Osteoblast (primary cell): ENCODE data around the gene FAM168B. TPM values are rescaled to one million over a fixed set of nuclear protein-coding genes. Genes with fewer than 3 reads are reported as not detected.

Source experiments
- DNase-seq: peaks from one replicate; pipeline ENCODE4 v3.0.0; 2011; ENCODE audit warnings: low spot score, mixed read lengths; ENCODE audit not compliant: insufficient read length; ENCODE audit errors: missing footprints
- H2AFZ ChIP-seq: 2 replicates; pipeline ENCODE4 v1.6.0; 2011; ENCODE audit warnings: mild to moderate bottlenecking, low read length
- H3K27ac ChIP-seq: 2 replicates; pipeline ENCODE4 v1.5.1; 2011; ENCODE audit warnings: mild to moderate bottlenecking, low read depth, low read length, moderate library complexity
- H3K27me3 ChIP-seq: 2 replicates; pipeline ENCODE4 v1.6.0; 2012; ENCODE audit warnings: mild to moderate bottlenecking, control low read depth, inconsistent platforms, low read length, moderate library complexity; ENCODE audit not compliant: insufficient read depth
- H3K36me3 ChIP-seq: 2 replicates; pipeline ENCODE4 v1.5.1; 2011; ENCODE audit warnings: mild to moderate bottlenecking, low read length, control low read depth, moderate library complexity; ENCODE audit not compliant: insufficient read depth
- H3K4me1 ChIP-seq: 2 replicates; pipeline ENCODE4 v1.5.1; 2011; ENCODE audit warnings: mild to moderate bottlenecking, low read length, control low read depth, moderate library complexity; ENCODE audit not compliant: insufficient read depth
- H3K4me2 ChIP-seq: 2 replicates; pipeline ENCODE4 v1.6.0; 2011; ENCODE audit warnings: mild to moderate bottlenecking, low read length; ENCODE audit not compliant: insufficient read depth
- H3K4me3 ChIP-seq: fragments of 200-600 bp; sonication (generic); 3 replicates; pipeline ENCODE4 v1.5.1; 2012; ENCODE audit warnings: mild to moderate bottlenecking, low read length, inconsistent platforms; ENCODE audit not compliant: insufficient read depth
- H3K79me2 ChIP-seq: 2 replicates; pipeline ENCODE4 v1.6.0; 2012; ENCODE audit warnings: mild to moderate bottlenecking, low read length, control low read depth, inconsistent platforms; ENCODE audit not compliant: insufficient read depth
- H3K9me3 ChIP-seq: 2 replicates; pipeline ENCODE4 v1.5.1; 2011; ENCODE audit warnings: low read depth, low read length, control low read depth
- H4K20me1 ChIP-seq: 2 replicates; pipeline ENCODE4 v1.6.0; 2012; ENCODE audit warnings: mild to moderate bottlenecking, low read length, control low read depth; ENCODE audit not compliant: insufficient read depth
- total RNA-seq: library from RNA; depleted of rRNA; stranded (reverse); fragments of >200 nt; gene quantifications from 2 replicates; pipeline ENCODE4 v1.2.3, GENCODE V29; 2012
- TF ChIP-seq, protein P1 (sequence below): IDR thresholded peaks from 2 replicates; pipeline ENCODE4 v1.5.1; 2011; ENCODE audit warnings: mild to moderate bottlenecking, low read depth, low read length, moderate library complexity; ENCODE audit errors: extremely low read depth

Gene FAM168B
- total RNA-seq, 1 donor = 117 TPM

GRCh38 chr2:131006561-131006960, 86.7 kb downstream of the FAM168B start:
- H3K27me3 ChIP-seq = peaks cover 16% of the 10 kb centered on the region
- no peaks in the 10 kb centered on the region for H3K4me1 ChIP-seq
- TF ChIP-seq, protein P1, sequence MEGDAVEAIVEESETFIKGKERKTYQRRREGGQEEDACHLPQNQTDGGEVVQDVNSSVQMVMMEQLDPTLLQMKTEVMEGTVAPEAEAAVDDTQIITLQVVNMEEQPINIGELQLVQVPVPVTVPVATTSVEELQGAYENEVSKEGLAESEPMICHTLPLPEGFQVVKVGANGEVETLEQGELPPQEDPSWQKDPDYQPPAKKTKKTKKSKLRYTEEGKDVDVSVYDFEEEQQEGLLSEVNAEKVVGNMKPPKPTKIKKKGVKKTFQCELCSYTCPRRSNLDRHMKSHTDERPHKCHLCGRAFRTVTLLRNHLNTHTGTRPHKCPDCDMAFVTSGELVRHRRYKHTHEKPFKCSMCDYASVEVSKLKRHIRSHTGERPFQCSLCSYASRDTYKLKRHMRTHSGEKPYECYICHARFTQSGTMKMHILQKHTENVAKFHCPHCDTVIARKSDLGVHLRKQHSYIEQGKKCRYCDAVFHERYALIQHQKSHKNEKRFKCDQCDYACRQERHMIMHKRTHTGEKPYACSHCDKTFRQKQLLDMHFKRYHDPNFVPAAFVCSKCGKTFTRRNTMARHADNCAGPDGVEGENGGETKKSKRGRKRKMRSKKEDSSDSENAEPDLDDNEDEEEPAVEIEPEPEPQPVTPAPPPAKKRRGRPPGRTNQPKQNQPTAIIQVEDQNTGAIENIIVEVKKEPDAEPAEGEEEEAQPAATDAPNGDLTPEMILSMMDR = no peak

GRCh38 chr2:131005216-131005935, 87.9 kb downstream of the FAM168B start:
- DNase-seq = no peak
- Histone ChIP-seq H3K27ac (no peak overlapping the region), H2AFZ (no peak overlapping the region), H4K20me1 (no peaks in the 10 kb centered on the region), H3K4me1 (no peaks in the 10 kb centered on the region), H3K4me2 (no peak overlapping the region), H3K9me3 (no peaks in the 10 kb centered on the region), H3K4me3 (no peak overlapping the region), H3K27me3 (peaks cover 5% of the 10 kb centered on the region), H3K79me2 (no peaks in the 10 kb centered on the region), H3K36me3 (no peaks in the 10 kb centered on the region)
- TF ChIP-seq, protein P1 = no peak

More at GRCh38 chr2:131006561-131006960, 86.7 kb downstream of the FAM168B start:
- no peak overlapping the region for H2AFZ ChIP-seq
- no peaks in the 10 kb centered on the region for H3K9me3 ChIP-seq
- no peak overlapping the region for H3K4me2 ChIP-seq
- H3K79me2 ChIP-seq = no peaks in the 10 kb centered on the region
- no peaks in the 10 kb centered on the region for H4K20me1 ChIP-seq
- no peak overlapping the region for H3K27ac ChIP-seq
- H3K36me3 ChIP-seq = no peaks in the 10 kb centered on the region
- no peak for DNase-seq
- H3K4me3 ChIP-seq = no peak overlapping the region

- Histone ChIP-seq H3K27ac (no peak overlapping the region), H3K4me1 (no peaks in the 10 kb centered on the region), H3K4me2 (no peak overlapping the region), H3K27me3 (no peaks in the 10 kb centered on the region), H3K36me3 (no peaks in the 10 kb centered on the region), H2AFZ (no peak overlapping the region), H3K4me3 (no peak overlapping the region), H3K9me3 (no peaks in the 10 kb centered on the region), H4K20me1 (no peaks in the 10 kb centered on the region), H3K79me2 (no peaks in the 10 kb centered on the region)
- TF ChIP-seq, protein P1 = no peak
- DNase-seq = no peak
These were observed 88.6 kb downstream of the FAM168B start for GRCh38 chr2:131004446-131005209.

- TF ChIP-seq, protein P1 = no peak
- no peaks in the 10 kb centered on the region for H3K36me3 ChIP-seq
These were observed 94.7 kb downstream of the FAM168B start for GRCh38 chr2:130998561-130998960.

More at GRCh38 chr2:130998561-130998960, 94.7 kb downstream of the FAM168B start:
- H3K27me3 ChIP-seq = no peaks in the 10 kb centered on the region
- H2AFZ ChIP-seq = no peak overlapping the region
- no peaks in the 10 kb centered on the region for H4K20me1 ChIP-seq
- no peak overlapping the region for H3K4me2 ChIP-seq
- no peak overlapping the region for H3K27ac ChIP-seq
- H3K9me3 ChIP-seq = no peaks in the 10 kb centered on the region
- H3K4me1 ChIP-seq = no peaks in the 10 kb centered on the region
- no peaks in the 10 kb centered on the region for H3K79me2 ChIP-seq
- DNase-seq = no peak
- H3K4me3 ChIP-seq = no peak overlapping the region
